ENCODE results near the gene EPGN. TPM values are rescaled to one million over a fixed set of nuclear protein-coding genes. Genes with fewer than 3 reads are reported as not detected.
A peak's percentile ranks its signal among the peaks of the same experiment; 100 is the strongest.

Gene EPGN
- total RNA-seq, 4 donors from 2014 or later = 1.6 TPM; not detected in 3

DNA sequence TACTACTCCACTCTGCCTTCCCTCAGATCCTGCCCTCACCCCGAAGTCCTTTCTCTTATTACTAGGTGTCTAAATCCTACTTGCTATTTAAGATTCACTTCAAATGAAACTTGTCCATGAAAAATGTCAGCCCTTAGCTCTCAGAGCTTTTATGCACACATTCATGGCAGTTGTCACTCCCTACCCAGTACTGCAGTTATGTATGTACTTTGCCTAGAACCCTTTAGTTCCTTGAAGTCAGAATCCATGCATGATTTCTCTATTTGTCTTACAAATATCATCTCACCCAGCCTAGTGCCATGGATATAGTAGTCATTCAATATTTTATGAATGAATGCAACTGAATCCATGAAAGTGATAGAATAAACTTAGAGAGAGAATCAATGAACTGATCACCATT, 3.3 kb upstream of the EPGN start:
- Histone ChIP-seq H3K36me3 (no peaks in the 10 kb centered on the region), H3K9me3 (no peaks in the 10 kb centered on the region), H3K4me1 (no peaks in the 10 kb centered on the region), H3K27me3 (no peaks in the 10 kb centered on the region), H3K4me3 (no peak overlapping the region), H3K27ac (no peak overlapping the region)
- TF ChIP-seq POLR2A (IDR thresholded peaks at IDR 0.05) (no peak), EP300 (IDR thresholded peaks at IDR 0.05) (no peak), POLR2AphosphoS5 (IDR thresholded peaks at IDR 0.05) (no peak)
- TF ChIP-seq, protein P1, sequence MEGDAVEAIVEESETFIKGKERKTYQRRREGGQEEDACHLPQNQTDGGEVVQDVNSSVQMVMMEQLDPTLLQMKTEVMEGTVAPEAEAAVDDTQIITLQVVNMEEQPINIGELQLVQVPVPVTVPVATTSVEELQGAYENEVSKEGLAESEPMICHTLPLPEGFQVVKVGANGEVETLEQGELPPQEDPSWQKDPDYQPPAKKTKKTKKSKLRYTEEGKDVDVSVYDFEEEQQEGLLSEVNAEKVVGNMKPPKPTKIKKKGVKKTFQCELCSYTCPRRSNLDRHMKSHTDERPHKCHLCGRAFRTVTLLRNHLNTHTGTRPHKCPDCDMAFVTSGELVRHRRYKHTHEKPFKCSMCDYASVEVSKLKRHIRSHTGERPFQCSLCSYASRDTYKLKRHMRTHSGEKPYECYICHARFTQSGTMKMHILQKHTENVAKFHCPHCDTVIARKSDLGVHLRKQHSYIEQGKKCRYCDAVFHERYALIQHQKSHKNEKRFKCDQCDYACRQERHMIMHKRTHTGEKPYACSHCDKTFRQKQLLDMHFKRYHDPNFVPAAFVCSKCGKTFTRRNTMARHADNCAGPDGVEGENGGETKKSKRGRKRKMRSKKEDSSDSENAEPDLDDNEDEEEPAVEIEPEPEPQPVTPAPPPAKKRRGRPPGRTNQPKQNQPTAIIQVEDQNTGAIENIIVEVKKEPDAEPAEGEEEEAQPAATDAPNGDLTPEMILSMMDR (IDR thresholded peaks at IDR 0.05) = no peak
- ATAC-seq = no peak
- WGBS, 2 donors (ENCODE audit: low coverage in 1 of 2) = 87 to 100% methylated on average over 1 of the region's 1 CpG

DNA sequence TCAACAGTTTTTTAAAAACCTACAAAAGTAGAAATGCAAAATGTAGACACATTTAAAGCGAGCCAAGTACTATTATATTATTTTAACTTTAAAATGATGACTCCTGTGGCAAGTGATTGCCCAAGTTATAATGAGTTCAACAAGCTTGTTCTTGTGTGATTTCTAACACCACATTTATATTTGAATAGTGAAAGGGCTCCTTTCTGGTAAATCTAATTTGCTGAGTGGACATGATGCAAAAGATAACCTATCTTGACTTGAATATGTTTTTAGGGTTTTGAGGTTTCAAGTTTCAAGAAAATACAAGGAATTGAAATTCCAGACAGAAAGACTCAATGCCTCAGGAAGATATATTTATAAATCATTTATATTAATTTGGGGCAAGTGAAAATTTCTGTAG, 1.1 kb upstream of the EPGN start:
- H3K9me3 ChIP-seq = no peaks in the 10 kb centered on the region
- H3K27me3 ChIP-seq = no peaks in the 10 kb centered on the region
- H3K36me3 ChIP-seq = no peaks in the 10 kb centered on the region
- ATAC-seq = no peak
- no peak overlapping the region for H3K4me3 ChIP-seq
- no peak overlapping the region for H3K27ac ChIP-seq
- H3K4me1 ChIP-seq = no peaks in the 10 kb centered on the region
- TF ChIP-seq POLR2A (IDR thresholded peaks at IDR 0.05) (no peak), EP300 (IDR thresholded peaks at IDR 0.05) (no peak), POLR2AphosphoS5 (IDR thresholded peaks at IDR 0.05) (no peak)
- TF ChIP-seq, protein P1 (IDR thresholded peaks at IDR 0.05) = no peak
- 92 to 94% methylated on average over 1 of the region's 1 CpG for WGBS, 2 donors (ENCODE audit: low coverage in 1 of 2)

DNA sequence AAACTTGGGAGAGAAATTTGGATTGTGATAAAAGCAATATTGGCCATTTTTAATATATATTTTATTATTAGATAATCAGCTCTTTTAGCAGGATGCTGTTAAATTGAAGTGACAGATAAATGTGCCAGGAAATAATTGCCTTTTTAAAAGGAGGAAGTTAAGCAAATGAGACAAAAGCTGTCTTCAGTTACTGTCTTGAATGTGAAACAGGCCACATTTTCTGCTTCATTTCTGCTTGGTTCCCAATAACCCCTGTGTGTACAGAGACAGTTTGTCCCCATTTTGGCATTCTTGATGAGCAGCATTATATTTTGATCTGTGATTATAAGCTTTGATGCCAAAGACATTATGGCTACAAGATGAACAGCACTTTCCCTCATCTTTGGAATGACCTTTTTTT, 953 bp downstream of the EPGN start:
- ATAC-seq = no peak
- H3K27me3 ChIP-seq = no peaks in the 10 kb centered on the region
- H3K4me1 ChIP-seq = no peaks in the 10 kb centered on the region
- H3K27ac ChIP-seq = no peak overlapping the region
- no peaks in the 10 kb centered on the region for H3K9me3 ChIP-seq
- TF ChIP-seq, protein P1 (IDR thresholded peaks at IDR 0.05) = no peak
- no peak for TF ChIP-seq POLR2AphosphoS5 (IDR thresholded peaks at IDR 0.05)
- no peak for TF ChIP-seq POLR2A (IDR thresholded peaks at IDR 0.05)
- TF ChIP-seq EP300 (IDR thresholded peaks at IDR 0.05) = no peak
- H3K4me3 ChIP-seq = no peak overlapping the region
- no peaks in the 10 kb centered on the region for H3K36me3 ChIP-seq

DNA sequence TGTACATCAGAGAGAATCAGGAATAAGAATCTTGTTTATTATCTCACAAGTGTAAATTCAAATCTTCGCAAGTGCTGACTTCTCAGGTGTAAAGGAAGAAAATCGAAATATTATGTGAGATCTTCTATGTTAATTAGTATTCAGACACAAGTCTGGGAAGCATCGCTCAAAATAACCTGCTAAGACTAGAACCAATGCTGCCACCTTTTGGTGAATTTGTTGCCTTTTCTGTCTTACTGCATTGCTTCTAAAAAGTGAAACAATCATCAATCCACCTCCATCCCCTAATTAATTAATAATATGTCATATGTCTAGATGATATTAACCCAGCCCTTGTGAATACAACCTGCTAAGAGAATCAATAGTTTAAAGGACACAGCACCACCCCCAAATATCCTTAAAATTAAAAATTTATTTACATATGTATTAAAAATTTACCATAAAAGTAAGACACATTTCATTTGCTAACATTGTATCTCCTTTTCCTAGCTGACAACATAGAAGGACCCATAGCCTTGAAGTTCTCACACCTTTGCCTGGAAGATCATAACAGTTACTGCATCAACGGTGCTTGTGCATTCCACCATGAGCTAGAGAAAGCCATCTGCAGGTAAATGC, 3.5 kb downstream of the EPGN start:
- no peak for ATAC-seq

DNA sequence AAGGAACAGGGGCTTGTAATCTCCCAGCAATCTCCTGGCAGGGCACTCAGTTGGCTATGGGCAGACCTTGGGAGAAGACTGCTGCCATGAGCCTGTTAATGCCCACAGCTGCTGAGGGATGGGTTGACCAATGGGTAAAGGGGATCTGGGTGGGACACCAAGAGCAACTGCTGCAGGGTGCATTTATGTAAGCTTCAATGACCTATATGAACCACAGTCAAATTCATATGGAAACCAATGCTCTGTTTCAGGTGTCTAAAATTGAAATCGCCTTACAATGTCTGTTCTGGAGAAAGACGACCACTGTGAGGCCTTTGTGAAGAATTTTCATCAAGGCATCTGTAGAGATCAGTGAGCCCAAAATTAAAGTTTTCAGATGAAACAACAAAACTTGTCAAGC, 6.1 kb downstream of the EPGN start:
- ATAC-seq = no peak
- Histone ChIP-seq H3K27me3 (no peaks in the 10 kb centered on the region), H3K36me3 (no peaks in the 10 kb centered on the region), H3K4me1 (no peaks in the 10 kb centered on the region), H3K9me3 (no peaks in the 10 kb centered on the region), H3K4me3 (no peak overlapping the region), H3K27ac (no peak overlapping the region)
- 100% methylated on average over 1 to 2 of the region's 2 CpGs for WGBS, 2 donors (ENCODE audit: low coverage in 1 of 2)
- no peak for TF ChIP-seq POLR2A (IDR thresholded peaks at IDR 0.05)
- no peak for TF ChIP-seq POLR2AphosphoS5 (IDR thresholded peaks at IDR 0.05)
- no peak for TF ChIP-seq EP300 (IDR thresholded peaks at IDR 0.05)
- TF ChIP-seq, protein P1 (IDR thresholded peaks at IDR 0.05) = no peak

More for the DNA sequence above, 3.5 kb downstream of the EPGN start:
- no peaks in the 10 kb centered on the region for H3K27me3 ChIP-seq
- H3K4me3 ChIP-seq = no peak overlapping the region
- H3K36me3 ChIP-seq = no peaks in the 10 kb centered on the region
- no peak overlapping the region for H3K27ac ChIP-seq
- TF ChIP-seq, protein P1 (IDR thresholded peaks at IDR 0.05) = peak in 3 of 4 experiments; percentile 14 to 61 (median 50)
- TF ChIP-seq EP300 (IDR thresholded peaks at IDR 0.05) = no peak
- H3K4me1 ChIP-seq = no peaks in the 10 kb centered on the region
- no peaks in the 10 kb centered on the region for H3K9me3 ChIP-seq
- 19 to 34% methylated on average over 4 of the region's 4 CpGs for WGBS, 2 donors (ENCODE audit: low coverage in 1 of 2)

All from gastroesophageal sphincter (tissue), 4 donors.